ENCODE results near the gene MLH3.

The MLH3 gene

DNA sequence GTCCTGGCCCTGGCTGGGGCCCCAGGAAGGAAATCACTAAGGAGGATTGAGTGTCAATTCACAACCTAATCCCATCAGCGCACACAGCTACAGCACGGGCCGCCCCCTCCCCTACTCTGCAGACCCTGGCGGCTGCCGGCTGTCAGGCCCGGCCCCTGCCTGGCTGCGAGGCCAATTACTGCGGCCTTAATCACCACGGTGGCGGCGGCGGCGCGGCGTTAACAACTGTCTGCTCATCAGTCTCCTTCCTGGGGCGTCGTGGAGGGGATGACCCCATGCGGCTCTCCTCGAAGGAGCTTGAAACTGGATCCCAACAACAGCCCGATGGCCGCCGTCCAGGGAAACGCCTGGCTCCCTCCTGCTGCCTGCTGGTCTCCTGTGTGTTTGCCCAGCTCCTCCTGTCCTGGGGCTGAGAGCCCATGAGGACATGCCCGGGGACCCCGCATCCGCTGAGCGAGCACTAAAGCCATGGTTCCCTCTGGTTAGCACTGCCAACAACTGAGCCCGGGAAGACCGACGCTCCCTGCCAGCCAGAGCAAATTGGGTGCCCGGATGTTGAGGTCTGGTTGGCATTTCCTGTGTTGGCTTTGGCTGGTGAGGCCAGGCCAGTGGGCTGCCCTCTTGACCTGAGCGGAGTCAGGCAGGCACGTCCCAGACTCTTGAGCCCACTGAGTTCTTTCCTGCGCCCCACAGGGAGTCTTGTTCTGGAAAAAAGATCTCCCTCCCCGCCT lies 70.4 kb downstream of the MLH3 start:
- no peak for DNase-seq (ENCODE audit: extremely low read depth, insufficient read length)
- TF ChIP-seq CTCF (IDR thresholded peaks at IDR 0.05; ENCODE audit: insufficient read depth, low read length, poor library complexity, severe bottlenecking), result no peak
- Histone ChIP-seq H3K27me3 (replicated peaks; ENCODE audit: control insufficient read depth, insufficient read depth, low read length) (no peaks in the 10 kb centered on the region), H3K4me3 (replicated peaks; ENCODE audit: low read depth, low read length) (no peak overlapping the region), H3K36me3 (ENCODE audit: control insufficient read depth, insufficient read depth, low read length) (no peaks in the 10 kb centered on the region)

DNA sequence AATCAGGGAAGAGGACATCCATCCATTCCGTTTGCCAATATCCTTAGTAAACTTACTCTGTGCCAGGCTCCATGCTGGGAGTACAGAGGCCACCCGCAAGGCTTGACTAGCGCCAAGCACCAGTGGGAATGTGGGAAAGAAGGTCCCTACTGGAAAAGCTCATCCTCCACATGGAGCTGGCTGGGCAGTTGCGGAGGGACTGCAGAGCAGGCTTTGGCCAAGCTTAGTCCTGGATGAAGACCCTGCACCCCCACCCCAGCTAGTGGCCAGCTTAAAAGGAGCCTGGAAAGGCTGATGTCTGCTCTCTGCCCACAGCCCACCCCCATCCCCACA lies 70.9 kb downstream of the MLH3 start:
- no peak for DNase-seq (ENCODE audit: extremely low read depth, insufficient read length)
- no peaks in the 10 kb centered on the region for H3K27me3 ChIP-seq (replicated peaks; ENCODE audit: control insufficient read depth, insufficient read depth, low read length)

DNA sequence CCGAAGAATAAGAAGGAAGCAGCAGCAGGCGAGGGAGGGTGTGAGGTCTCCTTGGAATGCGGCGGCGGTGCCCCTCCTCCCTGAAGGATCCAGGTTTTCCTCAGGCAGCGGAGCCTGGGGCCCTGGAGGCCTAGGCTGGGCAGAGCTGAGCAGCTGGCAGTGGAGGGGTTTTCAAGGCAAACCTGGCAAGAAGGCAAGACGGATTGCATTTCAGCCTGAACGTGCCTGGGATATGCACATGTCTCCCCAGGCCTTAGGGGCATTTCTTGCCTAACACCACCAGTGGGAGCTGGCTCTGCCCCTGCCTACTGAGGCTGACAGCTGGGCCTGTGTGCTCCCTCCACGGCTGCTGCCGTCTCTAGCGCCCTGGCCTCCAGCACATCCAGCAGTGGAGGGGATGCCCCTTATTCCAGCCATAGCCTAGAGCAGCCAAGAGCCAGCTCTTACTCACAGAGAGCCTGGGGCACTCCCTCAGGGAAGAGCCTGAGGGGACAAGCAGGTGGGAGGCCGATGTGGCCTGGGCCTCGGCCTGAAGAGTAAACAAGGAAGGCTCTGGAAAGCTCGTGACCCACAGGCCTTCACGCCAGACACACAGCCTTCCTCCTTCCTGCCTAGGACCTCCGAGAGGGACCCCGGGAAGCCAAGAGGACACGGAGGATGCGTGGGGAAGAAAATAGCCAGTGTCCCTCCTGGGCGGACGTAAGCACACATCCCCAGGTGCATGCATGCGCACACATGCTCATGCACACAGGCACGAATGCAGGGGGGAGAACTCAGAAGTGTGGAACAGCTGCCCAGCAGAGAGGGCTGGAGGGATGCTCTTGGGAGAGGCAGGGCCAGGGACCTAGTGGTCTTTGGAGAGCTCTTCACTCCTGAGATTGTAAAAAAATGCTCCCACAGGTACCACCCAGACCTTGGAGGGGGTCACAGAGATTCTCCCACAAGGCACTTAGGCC lies 71.5 kb downstream of the MLH3 start:
- no peak for DNase-seq (ENCODE audit: extremely low read depth, insufficient read length)
- no peak for TF ChIP-seq CTCF (IDR thresholded peaks at IDR 0.05; ENCODE audit: insufficient read depth, low read length, poor library complexity, severe bottlenecking)
- H3K36me3 ChIP-seq (ENCODE audit: control insufficient read depth, insufficient read depth, low read length), result no peaks in the 10 kb centered on the region
- no peak overlapping the region for H3K4me3 ChIP-seq (replicated peaks; ENCODE audit: low read depth, low read length)
- no peaks in the 10 kb centered on the region for H3K27me3 ChIP-seq (replicated peaks; ENCODE audit: control insufficient read depth, insufficient read depth, low read length)

More for the DNA sequence above, 70.9 kb downstream of the MLH3 start:
- no peaks in the 10 kb centered on the region for H3K36me3 ChIP-seq (ENCODE audit: control insufficient read depth, insufficient read depth, low read length)
- no peak for TF ChIP-seq CTCF (IDR thresholded peaks at IDR 0.05; ENCODE audit: insufficient read depth, low read length, poor library complexity, severe bottlenecking)
- H3K4me3 ChIP-seq (replicated peaks; ENCODE audit: low read depth, low read length), result no peak overlapping the region

DNA sequence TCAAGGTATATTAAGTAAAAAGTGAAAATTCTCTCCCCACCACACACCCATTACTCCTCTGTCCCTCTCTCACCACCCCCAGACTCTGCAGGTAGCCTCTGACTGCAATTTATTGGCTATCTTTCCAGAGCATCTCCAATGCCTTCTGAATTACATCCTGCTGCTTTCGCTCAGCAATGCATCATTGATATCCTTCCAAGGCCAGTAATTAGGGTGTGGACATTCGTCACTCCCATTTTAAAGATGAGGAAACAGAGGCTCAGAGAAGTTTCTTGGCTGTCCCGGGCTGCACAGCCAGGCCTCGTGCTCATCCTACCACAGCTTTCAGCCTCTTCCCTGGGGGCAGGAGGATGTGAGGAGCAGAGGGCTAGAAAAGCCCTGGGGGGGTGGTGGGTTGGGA lies 72.2 kb downstream of the MLH3 start:
- Histone ChIP-seq H3K27me3 (replicated peaks; ENCODE audit: control insufficient read depth, insufficient read depth, low read length) (no peaks in the 10 kb centered on the region), H3K36me3 (ENCODE audit: control insufficient read depth, insufficient read depth, low read length) (no peaks in the 10 kb centered on the region), H3K4me3 (replicated peaks; ENCODE audit: low read depth, low read length) (no peak overlapping the region)
- TF ChIP-seq CTCF (IDR thresholded peaks at IDR 0.05; ENCODE audit: insufficient read depth, low read length, poor library complexity, severe bottlenecking), result no peak
- DNase-seq (ENCODE audit: extremely low read depth, insufficient read length), result no peak

DNA sequence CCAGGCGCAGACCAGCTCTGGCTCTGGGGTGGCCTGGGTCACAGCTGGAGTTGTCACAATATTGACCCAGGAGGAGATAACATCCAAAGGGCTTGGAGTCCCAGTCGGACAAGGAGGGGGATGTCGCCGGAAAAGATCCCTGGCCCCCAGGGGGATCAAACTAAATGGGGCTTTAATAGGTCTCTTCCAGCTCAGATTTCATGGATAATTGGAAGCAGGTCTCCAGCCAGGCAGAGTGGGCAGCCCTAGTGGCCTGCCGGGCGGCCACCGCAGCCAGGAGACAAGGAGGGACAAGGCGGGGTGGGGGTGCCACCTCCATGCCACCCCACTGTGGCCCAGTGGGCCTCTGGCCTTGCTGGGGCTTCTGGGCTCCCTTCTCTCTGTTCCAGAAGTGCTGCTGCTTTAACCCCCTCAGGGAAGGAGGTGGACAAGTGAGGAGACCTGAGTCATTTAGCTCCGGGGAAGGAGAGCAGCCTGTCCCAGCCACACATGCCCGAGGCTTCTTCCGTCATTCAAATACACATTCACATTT lies 72.8 kb downstream of the MLH3 start:
- H3K36me3 ChIP-seq (ENCODE audit: control insufficient read depth, insufficient read depth, low read length), result no peaks in the 10 kb centered on the region
- DNase-seq (ENCODE audit: extremely low read depth, insufficient read length), result no peak
- TF ChIP-seq CTCF (IDR thresholded peaks at IDR 0.05; ENCODE audit: insufficient read depth, low read length, poor library complexity, severe bottlenecking), result no peak
- no peaks in the 10 kb centered on the region for H3K27me3 ChIP-seq (replicated peaks; ENCODE audit: control insufficient read depth, insufficient read depth, low read length)
- H3K4me3 ChIP-seq (replicated peaks; ENCODE audit: low read depth, low read length), result no peak overlapping the region

All from GM06990 (cell line).